Activated CD8-positive, alpha-beta memory T cell treated with anti-CD3 and anti-CD28 coated beads for 48 hours (primary cell): ENCODE measurements around the gene COL8A2.

ENCODE experiments used
- DNase-seq, 3 experiments: peaks; one replicate each; pipeline ENCODE4 v3.0.0-alpha.2; 2020; ENCODE audit warnings: low read depth in 2 of 3, low spot score in 2 of 3

COL8A2 gene

DNA sequence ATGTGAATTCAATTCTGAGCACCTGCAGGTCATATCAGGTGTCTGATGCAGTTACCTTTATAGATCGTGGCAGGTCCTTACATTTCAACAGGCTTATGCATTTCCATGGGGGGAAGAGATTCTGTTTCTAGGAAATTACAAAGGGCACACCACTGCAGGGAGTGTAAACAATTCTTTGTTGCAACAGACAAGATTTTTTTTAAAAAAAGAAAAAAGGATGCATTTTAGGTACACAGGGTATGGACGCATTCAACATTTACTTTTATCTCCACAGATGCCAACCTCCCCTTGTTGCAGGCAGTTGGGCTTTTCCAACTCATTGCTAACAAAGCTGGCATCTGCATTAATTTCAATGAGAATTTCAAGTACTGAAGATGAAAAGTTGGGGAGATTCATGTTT, 54.7 kb downstream of the COL8A2 start:
- DNase-seq = no peak

- DNase-seq = no peak
Observed at GRCh38 chr1:36068866-36069265, 56.2 kb downstream of the COL8A2 start.

- no peak for DNase-seq
Observed at GRCh38 chr1:36067871-36068270, 57.2 kb downstream of the COL8A2 start.

GRCh38 chr1:36062315-36062714, 62.7 kb downstream of the COL8A2 start:
- DNase-seq = no peak

DNA sequence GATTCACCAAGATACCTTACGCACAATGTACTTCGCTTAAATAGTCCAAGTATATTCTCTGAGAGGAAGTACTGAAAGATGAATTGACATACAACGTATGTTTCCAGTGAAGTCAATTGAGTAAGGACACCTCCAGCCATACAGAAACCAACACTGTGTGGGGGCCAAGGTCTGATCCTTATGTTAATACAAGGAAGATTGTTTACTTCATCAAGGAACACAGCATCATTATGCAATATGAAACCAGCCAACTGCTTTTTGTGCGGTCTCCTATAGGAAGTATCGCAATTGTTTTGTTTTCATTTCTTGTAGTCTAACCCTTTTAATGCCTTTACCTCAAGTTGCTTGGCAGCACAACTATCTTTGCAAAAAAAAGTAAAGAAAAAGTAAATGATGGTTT, 69.3 kb downstream of the COL8A2 start:
- no peak for DNase-seq

DNA sequence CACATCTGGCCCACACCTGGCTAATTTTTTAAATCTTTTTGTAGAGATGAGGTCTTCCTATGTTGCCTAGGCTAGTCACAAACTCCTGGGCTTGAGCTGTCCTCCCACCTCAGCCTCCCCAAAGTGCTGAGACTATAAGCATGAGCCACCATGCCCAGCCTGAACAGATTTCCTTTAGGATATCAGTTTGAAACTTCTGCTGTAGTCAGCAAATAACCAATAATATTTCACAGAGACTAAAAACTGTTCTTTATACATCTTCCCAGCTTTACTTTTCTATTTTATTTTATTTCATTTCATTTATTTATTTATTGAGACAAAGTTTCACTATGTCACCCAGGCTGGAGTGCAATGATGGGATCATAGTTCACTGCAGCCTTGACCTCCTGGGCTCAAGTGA, 71.0 kb downstream of the COL8A2 start:
- DNase-seq = no peak

GRCh38 chr1:36051821-36052220, 73.2 kb downstream of the COL8A2 start:
- no peak for DNase-seq
